ENCODE results near the gene KNDC1. TPM values are rescaled to one million over a fixed set of nuclear protein-coding genes. Genes with fewer than 3 reads are reported as not detected.

The KNDC1 gene
- total RNA-seq, 6 experiments from 2014 or later = 0.54 to 11.6 (median 8.2) TPM

DNA sequence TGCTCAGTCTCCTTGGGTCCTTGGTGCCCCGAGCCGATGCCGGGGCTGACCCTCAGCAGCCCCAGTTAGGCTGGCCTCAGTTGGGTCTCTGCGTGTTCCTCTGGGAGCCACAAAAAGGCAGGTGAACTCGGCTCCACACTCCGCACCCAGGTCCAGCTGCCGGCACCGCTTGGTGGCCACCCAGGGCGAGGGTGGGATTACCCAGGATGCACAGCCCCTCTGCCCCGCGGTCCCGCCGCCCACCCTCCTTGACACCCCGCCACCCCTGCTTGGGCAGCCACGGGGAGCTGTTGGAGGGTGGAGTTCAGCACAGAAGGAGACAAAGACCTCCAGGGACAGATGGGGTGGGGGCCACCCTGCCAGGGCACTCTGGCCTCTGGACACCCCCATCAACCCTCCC lies 95.3 kb downstream of the KNDC1 start:
- Histone ChIP-seq H3K9me3 (no peaks in the 10 kb centered on the region), H3K27me3 (no peaks in the 10 kb centered on the region), H3K4me1 (peaks cover 0 to 9% (median 0%) of the 10 kb centered on the region in 4 donors), H3K27ac (no peak overlapping the region), H3K36me3 (no peaks in the 10 kb centered on the region), H3K4me3 (no peak overlapping the region)
- DNase-seq (no peak), ATAC-seq (no peak)
- WGBS (ENCODE audit: insufficient coverage, low coverage, low lambda C conversion rate, missing lambda C conversion rate) = no CpG with 5 or more reads among the region's 15 CpGs
- TF ChIP-seq POLR2A (IDR thresholded peaks at IDR 0.05) = no peak
- TF ChIP-seq, protein P1, sequence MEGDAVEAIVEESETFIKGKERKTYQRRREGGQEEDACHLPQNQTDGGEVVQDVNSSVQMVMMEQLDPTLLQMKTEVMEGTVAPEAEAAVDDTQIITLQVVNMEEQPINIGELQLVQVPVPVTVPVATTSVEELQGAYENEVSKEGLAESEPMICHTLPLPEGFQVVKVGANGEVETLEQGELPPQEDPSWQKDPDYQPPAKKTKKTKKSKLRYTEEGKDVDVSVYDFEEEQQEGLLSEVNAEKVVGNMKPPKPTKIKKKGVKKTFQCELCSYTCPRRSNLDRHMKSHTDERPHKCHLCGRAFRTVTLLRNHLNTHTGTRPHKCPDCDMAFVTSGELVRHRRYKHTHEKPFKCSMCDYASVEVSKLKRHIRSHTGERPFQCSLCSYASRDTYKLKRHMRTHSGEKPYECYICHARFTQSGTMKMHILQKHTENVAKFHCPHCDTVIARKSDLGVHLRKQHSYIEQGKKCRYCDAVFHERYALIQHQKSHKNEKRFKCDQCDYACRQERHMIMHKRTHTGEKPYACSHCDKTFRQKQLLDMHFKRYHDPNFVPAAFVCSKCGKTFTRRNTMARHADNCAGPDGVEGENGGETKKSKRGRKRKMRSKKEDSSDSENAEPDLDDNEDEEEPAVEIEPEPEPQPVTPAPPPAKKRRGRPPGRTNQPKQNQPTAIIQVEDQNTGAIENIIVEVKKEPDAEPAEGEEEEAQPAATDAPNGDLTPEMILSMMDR (IDR thresholded peaks at IDR 0.05) = no peak
- intact Hi-C loops (cut with DNase I) = no loop called here

DNA sequence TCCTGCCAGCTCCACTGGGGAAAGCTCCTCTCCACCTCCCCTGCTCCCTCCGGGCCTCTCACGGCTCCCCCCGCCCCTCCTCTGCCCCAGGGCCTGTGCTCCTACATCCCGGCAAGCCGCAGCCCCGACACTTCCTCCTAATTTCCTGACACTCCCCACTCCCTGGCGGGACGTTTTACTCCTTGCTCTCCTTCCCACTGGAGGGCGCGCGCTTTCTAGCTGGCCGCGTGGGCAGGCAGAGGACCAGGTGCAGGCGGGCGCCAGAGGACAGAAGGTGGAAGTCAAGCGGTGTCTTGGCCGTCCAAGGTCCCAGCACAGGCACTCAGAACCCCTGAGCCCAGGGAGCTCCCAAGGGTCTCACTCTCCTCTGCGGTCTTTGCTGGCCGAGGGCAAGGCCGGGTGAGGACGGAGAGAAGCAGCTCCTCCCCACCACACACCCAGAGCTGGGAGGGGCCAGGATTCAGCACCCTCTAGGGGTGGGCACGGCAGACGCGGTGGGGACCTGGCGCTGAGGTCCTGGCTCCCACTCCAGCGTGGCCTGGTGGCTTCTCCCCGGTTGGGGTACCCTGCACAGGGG lies 97.6 kb downstream of the KNDC1 start:
- H3K27me3 ChIP-seq = no peaks in the 10 kb centered on the region
- WGBS (ENCODE audit: insufficient coverage, low coverage, low lambda C conversion rate, missing lambda C conversion rate) = 2% methylated on average over 17 of the region's 27 CpGs
- H3K4me3 ChIP-seq = no peak overlapping the region
- peaks cover 0 to 12% (median 0%) of the 10 kb centered on the region in 4 donors for H3K4me1 ChIP-seq
- H3K36me3 ChIP-seq = no peaks in the 10 kb centered on the region
- no peak for TF ChIP-seq POLR2A (IDR thresholded peaks at IDR 0.05)
- TF ChIP-seq, protein P1 (IDR thresholded peaks at IDR 0.05) = peak in 3 of 4 donors; percentile 38 to 47 (median 42)
- H3K27ac ChIP-seq = no peak overlapping the region
- intact Hi-C loops (cut with DNase I) = no loop called here
- peak; percentile 48 to 58 (median 52) for ATAC-seq
- no peaks in the 10 kb centered on the region for H3K9me3 ChIP-seq
- DNase-seq = peak; percentile 75 to 85 (median 83)

DNA sequence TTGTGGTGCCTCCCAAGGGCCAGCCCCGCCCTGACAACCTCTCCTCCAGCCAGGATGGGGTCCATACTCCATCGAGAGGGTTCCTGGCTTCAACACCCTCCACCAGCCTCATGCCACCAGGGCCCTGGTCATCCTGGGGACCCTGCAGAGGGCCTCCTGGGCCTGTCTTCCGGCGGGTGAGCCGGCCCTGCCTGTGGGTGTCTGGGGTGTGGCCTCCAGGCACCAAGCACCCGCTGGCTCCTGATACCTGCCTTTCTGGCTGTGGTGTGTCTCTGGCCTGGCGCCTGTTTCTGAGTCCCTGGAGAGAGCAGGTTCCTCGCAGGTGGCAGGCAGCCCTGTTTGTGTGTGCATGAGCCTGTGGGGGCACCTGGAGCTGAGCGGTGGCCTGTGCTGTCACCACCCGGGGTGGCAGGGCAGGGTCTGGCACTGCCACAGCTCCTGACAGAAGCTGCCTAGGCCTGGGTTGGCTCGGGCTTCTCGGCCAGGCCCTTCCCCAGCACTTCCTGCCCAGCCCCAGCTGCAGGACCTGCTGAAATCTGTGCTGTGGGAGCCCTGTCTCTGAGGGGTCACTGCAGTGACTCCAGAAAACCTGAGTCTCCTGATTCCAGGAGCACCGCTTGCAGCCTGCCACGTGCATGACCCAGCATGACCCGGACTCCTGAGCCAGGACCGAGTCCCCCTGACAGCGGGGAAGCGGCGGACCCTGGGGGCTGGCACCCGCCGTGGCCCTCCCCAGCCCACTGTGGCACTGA lies 98.2 kb downstream of the KNDC1 start:
- no peaks in the 10 kb centered on the region for H3K9me3 ChIP-seq
- no peaks in the 10 kb centered on the region for H3K27me3 ChIP-seq
- H3K27ac ChIP-seq = peak overlapping the region in 2 of 3 donors; percentile 4 to 28
- 20% methylated on average over 1 of the region's 21 CpGs for WGBS (ENCODE audit: insufficient coverage, low coverage, low lambda C conversion rate, missing lambda C conversion rate)
- peaks cover 0 to 12% (median 0%) of the 10 kb centered on the region in 4 donors for H3K4me1 ChIP-seq
- intact Hi-C loops (cut with DNase I) = no loop called here
- no peak for DNase-seq
- no peak overlapping the region for H3K4me3 ChIP-seq
- H3K36me3 ChIP-seq = no peaks in the 10 kb centered on the region
- TF ChIP-seq POLR2A (IDR thresholded peaks at IDR 0.05) = no peak
- ATAC-seq = no peak

DNA sequence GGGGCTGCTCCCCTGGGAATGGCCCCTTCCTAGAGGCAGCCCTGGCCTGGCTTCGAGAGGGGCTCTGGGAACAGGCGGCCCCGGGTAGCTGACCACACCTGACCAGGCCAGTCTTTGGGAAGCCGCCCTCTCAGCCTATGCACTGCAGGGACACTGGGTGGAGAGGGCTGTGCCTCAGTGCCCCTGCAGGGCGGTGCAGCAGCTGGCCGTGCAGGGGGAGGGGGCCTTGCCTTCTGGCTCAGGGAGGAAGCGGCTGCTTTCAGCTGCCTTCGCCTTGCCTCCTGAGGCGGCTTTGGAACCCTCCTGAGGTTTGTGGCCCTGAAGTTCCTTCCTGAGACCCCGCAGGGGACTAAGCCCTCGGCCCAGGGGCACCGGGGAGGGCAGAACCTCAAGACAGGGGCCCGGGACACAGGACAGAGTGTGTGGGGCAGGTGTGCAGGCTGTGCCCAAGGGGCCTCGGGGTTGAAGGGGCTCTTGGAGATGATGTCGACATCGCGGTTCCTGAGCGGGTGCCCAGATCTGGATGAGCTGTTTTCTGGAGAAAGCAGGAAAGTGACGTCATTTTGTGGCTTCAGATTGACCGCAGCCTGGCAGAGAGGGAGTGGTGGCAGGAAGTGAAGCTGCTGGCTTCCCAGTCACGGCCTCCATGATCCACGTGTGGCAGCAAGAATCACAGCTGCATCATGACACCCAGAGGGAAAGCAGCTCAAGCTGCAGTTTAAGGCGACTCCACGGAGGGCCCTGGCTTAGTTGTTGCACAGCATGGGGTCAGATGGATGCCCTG lies 99.0 kb downstream of the KNDC1 start:
- Histone ChIP-seq H3K27me3 (no peaks in the 10 kb centered on the region), H3K9me3 (no peaks in the 10 kb centered on the region), H3K36me3 (no peaks in the 10 kb centered on the region), H3K27ac (peak overlapping the region in 2 of 3 donors; percentile 4 to 28), H3K4me3 (no peak overlapping the region), H3K4me1 (peaks cover 0 to 12% (median 0%) of the 10 kb centered on the region in 4 donors)
- DNase-seq (peak in 2 of 3 donors; percentile 69 to 76), ATAC-seq (peak in 2 of 4 donors; percentile 7 to 15)
- intact Hi-C loops (cut with DNase I) = no loop called here
- 40% methylated on average over 1 of the region's 24 CpGs for WGBS (ENCODE audit: insufficient coverage, low coverage, low lambda C conversion rate, missing lambda C conversion rate)
- TF ChIP-seq, protein P1 (IDR thresholded peaks at IDR 0.05) = no peak
- peak; percentile 28 for TF ChIP-seq POLR2A (IDR thresholded peaks at IDR 0.05)

All from right lobe of liver (tissue), 6 donors.